ENCODE measurements around the gene KRT10. TPM values are rescaled to one million over a fixed set of nuclear protein-coding genes. Genes with fewer than 3 reads are reported as not detected.

KRT10 gene
- total and polyA plus RNA-seq, 9 of the 15 experiments (the other 6 are each of a cell fraction or from before 2014, with no cell fraction given) = 47.0 to 179 (median 76.2) TPM

DNA sequence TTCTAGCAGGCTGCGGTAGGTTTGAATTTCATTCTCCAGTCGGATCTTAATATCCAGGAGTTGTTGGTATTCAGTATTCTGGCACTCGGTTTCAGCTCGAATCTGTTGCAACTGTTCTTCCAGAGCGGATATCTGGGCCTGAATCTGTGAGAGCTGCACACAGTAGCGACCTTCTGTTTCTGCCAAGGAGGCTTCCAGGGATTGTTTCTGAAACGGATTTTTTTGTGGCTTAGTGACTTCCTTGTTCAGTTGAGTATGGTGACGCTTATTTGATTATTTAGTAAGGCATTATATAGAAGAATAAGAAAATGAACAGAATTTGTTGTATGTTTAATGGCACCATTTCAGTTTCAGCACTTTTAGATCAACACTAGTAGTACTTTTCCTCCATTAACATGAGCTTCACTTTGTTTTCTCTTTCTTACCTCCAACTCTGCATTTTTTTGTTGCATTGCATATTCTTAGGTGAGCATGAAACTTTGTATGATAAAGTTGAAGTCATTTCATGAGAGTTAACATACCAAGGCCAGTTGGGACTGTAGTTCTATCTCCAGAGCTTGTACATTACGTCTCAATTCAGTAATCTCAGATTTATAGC is 2.8 kb downstream of the KRT10 start (continued):
- 0 out of 2 replicates have a peak, but pooled peaks have one; percentile 11 for TF ChIP-seq NBN (IDR thresholded peaks at IDR 0.05; ENCODE audit: low read depth)
- TF ChIP-seq KLF1 (tag; IDR thresholded peaks at IDR 0.05) = no peak
- TF ChIP-seq NR3C1 (CRISPR knock-in tag; IDR thresholded peaks at IDR 0.05) = no peak
- no peak; the same call in 1 of the 2 replicates for TF ChIP-seq GATAD2B (IDR thresholded peaks at IDR 0.05; ENCODE audit: borderline replicate concordance)
- peak; percentile 8; the same call in 1 of the 2 replicates for TF ChIP-seq FOXM1 (IDR thresholded peaks at IDR 0.05; ENCODE audit: low read depth)
- TF ChIP-seq FOXM1 (CRISPR knock-in tag; IDR thresholded peaks at IDR 0.05; ENCODE audit: low read depth) = no peak
- TF ChIP-seq AFF1 (IDR thresholded peaks at IDR 0.05; ENCODE audit: low read depth in 1 of 2, partially characterized antibody in 2 of 2) = peak in 1 of 2 experiments; percentile 53
- peak; percentile 66 for TF ChIP-seq POLR2A (conservative IDR thresholded peaks at IDR 0.05)
- TF ChIP-seq ZNF644 (tag; IDR thresholded peaks at IDR 0.05; ENCODE audit: low read depth) = 0 out of 2 replicates have a peak, but pooled peaks have one; percentile 32
- peak; percentile 10; the same call in 1 of the 2 replicates for TF ChIP-seq NFRKB (IDR thresholded peaks at IDR 0.05; ENCODE audit: low read depth)
- TF ChIP-seq KDM1A (IDR thresholded peaks at IDR 0.05) = peak in 1 of 2 experiments; percentile 51; a peak in 1 of 4 replicates
- peak in 1 of 2 experiments; percentile 31; a peak in 2 of 4 replicates for TF ChIP-seq MLLT1 (IDR thresholded peaks at IDR 0.05)
- no peak for TF ChIP-seq PHB (CRISPR knock-in tag; IDR thresholded peaks at IDR 0.05)
- no peak for TF ChIP-seq ZNF133 (CRISPR knock-in tag; IDR thresholded peaks at IDR 0.05)
- TF ChIP-seq ZNF280A (IDR thresholded peaks at IDR 0.05; ENCODE audit: low read depth, partially characterized antibody) = no peak
- no peak for TF ChIP-seq LARP7 (IDR thresholded peaks at IDR 0.05)
- TF ChIP-seq ZKSCAN8 (CRISPR knock-in tag; IDR thresholded peaks at IDR 0.05) = peak; percentile 95
- peak in 1 of 2 experiments; percentile 2; a peak in 1 of 4 replicates for TF ChIP-seq MNT (conservative IDR thresholded peaks at IDR 0.05)
- 0 out of 2 replicates have a peak, but pooled peaks have one; percentile 3 for TF ChIP-seq NCOA6 (IDR thresholded peaks at IDR 0.05)
- TF ChIP-seq HNRNPH1 (optimal IDR thresholded peaks at IDR 0.05; ENCODE audit: low read depth, low read length) = no peak
- TF ChIP-seq GATA2 (CRISPR knock-in tag; IDR thresholded peaks at IDR 0.05) = peak; percentile 43; the same call in 1 of the 2 replicates
- no peak for TF ChIP-seq ZNF699 (CRISPR knock-in tag; IDR thresholded peaks at IDR 0.05; ENCODE audit: insufficient replicate concordance)
